ENCODE data around the gene ARHGAP32. TPM values are rescaled to one million over a fixed set of nuclear protein-coding genes. Genes with fewer than 3 reads are reported as not detected.

ARHGAP32 gene
- total RNA-seq, 1 donor from 2014 or later, result 21.4 TPM

GRCh38 chr11:128962896-128963295 is 229.2 kb downstream of the ARHGAP32 start:
- no peaks in the 10 kb centered on the region for H3K79me2 ChIP-seq (ENCODE audit: low read depth)
- no peaks in the 10 kb centered on the region for H3K36me3 ChIP-seq
- no peak overlapping the region for H3K27ac ChIP-seq
- H3K9ac ChIP-seq, result no peak overlapping the region
- Mint-ChIP-seq H3K9me3 (no peaks in the 10 kb centered on the region), H3K27ac (no peak overlapping the region), H3K4me3 (no peak overlapping the region), H3K36me3 (peaks cover 14% of the 10 kb centered on the region), H3K4me1 (peaks cover 18% of the 10 kb centered on the region), H3K27me3 (ENCODE audit: insufficient read depth, low read depth) (peaks cover 5% of the 10 kb centered on the region)
- no peaks in the 10 kb centered on the region for H3K9me3 ChIP-seq (ENCODE audit: low read depth)
- H2AFZ ChIP-seq (replicated peaks), result no peak overlapping the region
- H3K4me1 ChIP-seq, result no peaks in the 10 kb centered on the region
- H3F3A ChIP-seq (ENCODE audit: low read depth), result no peaks in the 10 kb centered on the region
- H4K20me1 ChIP-seq (ENCODE audit: low read depth), result no peaks in the 10 kb centered on the region
- no peak overlapping the region for H3K4me3 ChIP-seq
- TF ChIP-seq EZH2 (IDR thresholded peaks at IDR 0.05) (no peak), EZH2phosphoT487 (IDR thresholded peaks at IDR 0.05) (no peak), CTCF (IDR thresholded peaks at IDR 0.05) (no peak)
- no peaks in the 10 kb centered on the region for H3K27me3 ChIP-seq
- DNase-seq (ENCODE audit: low spot score), result no peak
- H3K4me2 ChIP-seq, result no peak overlapping the region

- H3K36me3 Mint-ChIP-seq, result peaks cover 9% of the 10 kb centered on the region
- Histone ChIP-seq H3K9ac (no peak overlapping the region), H4K20me1 (ENCODE audit: low read depth) (no peaks in the 10 kb centered on the region), H3F3A (ENCODE audit: low read depth) (no peaks in the 10 kb centered on the region), H3K36me3 (no peaks in the 10 kb centered on the region), H3K4me1 (no peaks in the 10 kb centered on the region), H2AFZ (replicated peaks) (no peak overlapping the region), H3K4me2 (no peak overlapping the region), H3K9me3 (ENCODE audit: low read depth) (no peaks in the 10 kb centered on the region), H3K4me3 (no peak overlapping the region), H3K27ac (no peak overlapping the region), H3K27me3 (no peaks in the 10 kb centered on the region), H3K79me2 (ENCODE audit: low read depth) (no peaks in the 10 kb centered on the region)
- TF ChIP-seq EZH2 (IDR thresholded peaks at IDR 0.05), result no peak
- no peak for TF ChIP-seq EZH2phosphoT487 (IDR thresholded peaks at IDR 0.05)
- no peak for TF ChIP-seq CTCF (IDR thresholded peaks at IDR 0.05)
- peaks cover 18% of the 10 kb centered on the region for H3K4me1 Mint-ChIP-seq
- peaks cover 8% of the 10 kb centered on the region for H3K27me3 Mint-ChIP-seq (ENCODE audit: insufficient read depth, low read depth)
- H3K4me3 Mint-ChIP-seq, result no peak overlapping the region
- DNase-seq (ENCODE audit: low spot score), result no peak
- no peaks in the 10 kb centered on the region for H3K9me3 Mint-ChIP-seq
- H3K27ac Mint-ChIP-seq, result no peak overlapping the region
Measured at GRCh38 chr11:128961645-128962044, 230.5 kb downstream of the ARHGAP32 start.

- Histone ChIP-seq H4K20me1 (ENCODE audit: low read depth) (no peaks in the 10 kb centered on the region), H3K9ac (no peak overlapping the region), H3K27ac (no peak overlapping the region), H2AFZ (replicated peaks) (no peak overlapping the region), H3F3A (ENCODE audit: low read depth) (no peaks in the 10 kb centered on the region), H3K4me3 (no peak overlapping the region), H3K36me3 (no peaks in the 10 kb centered on the region), H3K79me2 (ENCODE audit: low read depth) (no peaks in the 10 kb centered on the region), H3K27me3 (no peaks in the 10 kb centered on the region), H3K4me2 (no peak overlapping the region), H3K4me1 (no peaks in the 10 kb centered on the region), H3K9me3 (ENCODE audit: low read depth) (no peaks in the 10 kb centered on the region)
- DNase-seq (ENCODE audit: low spot score), result no peak
- Mint-ChIP-seq H3K9me3 (no peaks in the 10 kb centered on the region), H3K36me3 (peaks cover 6% of the 10 kb centered on the region), H3K4me3 (no peak overlapping the region), H3K27ac (no peak overlapping the region), H3K4me1 (no peaks in the 10 kb centered on the region), H3K27me3 (ENCODE audit: insufficient read depth, low read depth) (peaks cover 11% of the 10 kb centered on the region)
- TF ChIP-seq EZH2 (IDR thresholded peaks at IDR 0.05) (no peak), EZH2phosphoT487 (IDR thresholded peaks at IDR 0.05) (no peak), CTCF (IDR thresholded peaks at IDR 0.05) (no peak)
Measured at GRCh38 chr11:128957202-128957482, 235.0 kb downstream of the ARHGAP32 start.
